Spleen (tissue), 13 donors: ENCODE results near the gene PDE6G. TPM values are rescaled to one million over a fixed set of nuclear protein-coding genes. Genes with fewer than 3 reads are reported as not detected.
A peak's percentile ranks its signal among the peaks of the same experiment; 100 is the strongest.

Experiments used
- DNase-seq: peaks from one replicate; pipeline ENCODE4 v3.0.0-alpha.2; 2020
- H3K27ac ChIP-seq, 8 donors: fragments of 200-600 bp; sonication (generic) in 7 of 8; 1 replicate in 4 of 8; 2 replicates in 4 of 8; pipeline versions ENCODE4 v1.5.0 to v1.8.0; 2016 to 2021; ENCODE audit warnings: inconsistent platforms in 4 of 8, mild to moderate bottlenecking in 4 of 8, moderate library complexity in 1 of 8
- H3K27me3 ChIP-seq, 7 donors: fragments of 200-600 bp; sonication (generic) in 6 of 7; replicated peaks in 1 of 7; 1 replicate in 4 of 7; 2 replicates in 3 of 7; pipeline versions ENCODE4 v1.5.0 to v1.8.0; 2016 to 2021; ENCODE audit warnings: inconsistent platforms in 3 of 7, mild to moderate bottlenecking in 1 of 7
- H3K36me3 ChIP-seq, 6 donors: fragments of 200-600 bp; sonication (generic) in 5 of 6; 1 replicate in 4 of 6; 2 replicates in 2 of 6; pipeline versions ENCODE4 v1.5.0 to v1.8.0; 2016 to 2021; ENCODE audit warnings: inconsistent platforms in 2 of 6
- H3K4me1 ChIP-seq, 6 donors: fragments of 200-600 bp; sonication (generic) in 5 of 6; 1 replicate in 3 of 6; 2 replicates in 3 of 6; pipeline versions ENCODE4 v1.5.0 to v1.8.0; 2016 to 2021; ENCODE audit warnings: inconsistent platforms in 3 of 6
- H3K4me3 ChIP-seq, 8 donors: fragments of 200-600 bp; sonication (generic) in 7 of 8; 1 replicate in 4 of 8; 2 replicates in 4 of 8; pipeline versions ENCODE4 v1.5.0 to v1.8.0; 2016 to 2021; ENCODE audit warnings: inconsistent platforms in 4 of 8, mild to moderate bottlenecking in 4 of 8, moderate library complexity in 2 of 8
- H3K9me3 ChIP-seq, 8 donors: fragments of 200-600 bp; sonication (generic) in 7 of 8; 1 replicate in 4 of 8; 2 replicates in 4 of 8; pipeline versions ENCODE4 v1.5.0 to v1.8.0; 2016 to 2021; ENCODE audit warnings: inconsistent platforms in 4 of 8
- CTCF ChIP-seq, 11 experiments: fragments of 200-600 bp in 7 of 11; fragments of 450-650 bp in 4 of 11; sonication (generic) in 4 of 11; IDR thresholded peaks in 8 of 11; conservative IDR thresholded peaks in 3 of 11; 1 replicate in 7 of 11; 2 replicates in 4 of 11; pipeline versions ENCODE4 v1.4.0 to v1.8.0; 2016 to 2021; ENCODE audit warnings: antibody characterized with exemption in 11 of 11, inconsistent platforms in 4 of 11, mild to moderate bottlenecking in 1 of 11
- POLR2A ChIP-seq, 3 donors: fragments of 450-650 bp; IDR thresholded peaks; one replicate each; pipeline ENCODE4 v1.5.1; 2017; ENCODE audit warnings: antibody characterized with exemption in 3 of 3, mild to moderate bottlenecking in 1 of 3
- POLR2AphosphoS5 ChIP-seq, 3 donors: sonication (generic); formaldehyde crosslinking; IDR thresholded peaks; one replicate each; pipeline ENCODE4 v1.5.1; 2017; ENCODE audit warnings: antibody characterized with exemption in 3 of 3
- WGBS, 5 donors: extraction: QIAGEN DNeasy Blood & Tissue Kit in 3 of 5; methylation state at CpG; one replicate each; pipeline versions ENCODE4 v1.1.5 to v1.1.7; 2013 to 2018; 5-methylcytosine and 5-hydroxymethylcytosine counted together
- intact Hi-C: fragments of 100-400 bp; cut with DNase I; formaldehyde crosslinking; loops from one replicate; pipeline ENCODE4 v1.15.0; 2023; ENCODE audit warnings: low total_unique reads
- long read RNA-seq, 2 donors: transcript quantifications; one replicate each; lab custom pipeline, GENCODE V29; 2026
- polyA plus RNA-seq, 3 donors: library from polyadenylated mRNA; stranded (reverse); fragments of 200-250 nt; gene quantifications; one replicate each; pipeline ENCODE4 v1.2.1, GENCODE V29; 2013
- total RNA-seq, 7 donors: library from RNA; depleted of rRNA in 3 of 7; stranded (reverse); fragments of >200 nt in 3 of 7; fragmentation: NEBNext Ultra II Directional in 4 of 7; extraction: Animal tissue kit (Norgen Biotek cat#: 25700) in 4 of 7; gene quantifications; one replicate each; pipeline versions ENCODE4 v1.1.0 to v1.2.1, GENCODE V29; 2016 to 2021
- donor health status: healthy with polysubstance abuse.
- donor health status: DM: no; HTN: no; CAD: no; lungs with moderate emphysema.
- donor health status: DM: no; HTN: no; CAD: no.
- donor health status: Bipolar disorder and iron deficiency.
- donor health status: healthy.
- donor health status: DM: no; HTN: no; CAD: no.
- donor health status: DM: yes; HTN: yes; CAD: no.

The PDE6G gene
- total RNA-seq, result 10 to 100 TPM in 6 of 7 donors, 1 to 10 TPM in 1; 6.7 to 26.8 (median 16.4) TPM
- 10 to 100 TPM; 17.8 to 27.0 (median 25.8) TPM for polyA plus RNA-seq
- long read RNA-seq, donor 1, transcript PDE6G-202 (4 exons, 458 nt), result major isoform, 11 of 18 reads
- long read RNA-seq, donor 1, partial matches to known transcripts, result 7 of 18 reads
- long read RNA-seq, donor 1, other reads (novel, unspliced or antisense), result 0 of 18 reads
- long read RNA-seq, donor 2, transcript PDE6G-202 (4 exons, 458 nt), result major isoform, 9 of 16 reads
- long read RNA-seq, donor 2, partial matches to known transcripts, result 7 of 16 reads
- long read RNA-seq, donor 2, other reads (novel, unspliced or antisense), result 0 of 16 reads

DNA sequence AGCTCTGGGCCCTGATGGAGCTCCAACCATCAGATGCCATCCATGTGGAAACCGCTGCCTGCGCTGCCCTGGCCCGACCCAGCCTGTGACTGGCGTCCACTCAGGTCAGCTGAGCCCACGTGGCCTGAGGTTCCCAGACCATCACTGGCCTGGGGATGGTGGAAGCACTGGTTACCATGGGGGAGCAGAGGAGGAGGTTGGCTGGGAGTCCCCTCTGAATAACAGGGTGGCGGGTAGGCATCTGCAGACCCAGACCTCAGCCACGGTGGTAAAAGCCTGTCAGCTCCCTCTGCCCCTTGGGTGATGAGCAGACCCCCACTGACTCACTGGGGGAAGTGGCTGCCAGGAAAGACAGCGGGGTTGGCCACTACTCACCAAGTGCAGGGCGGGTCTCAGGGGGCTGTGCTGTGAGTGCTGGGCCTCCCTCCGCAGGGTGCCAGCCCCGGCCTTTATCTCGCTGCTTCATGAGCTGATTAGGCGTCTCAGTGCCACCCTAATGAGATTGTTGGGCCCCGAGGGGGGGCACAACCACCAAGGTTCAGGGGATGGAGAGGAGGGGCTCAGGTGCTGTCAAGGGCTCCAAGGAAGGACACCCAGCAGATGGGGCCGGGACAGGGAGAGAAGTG lies at the start of gene PDE6G:
TSS of gene PDE6G (minus strand) at position 425 of the 626 bp plus-strand sequence. CDS start 3,237 bp downstream, outside the sequence.
- 85 to 95% (median 92%) methylated on average over 11 to 15 of the region's 15 CpGs for WGBS, 5 donors
- Histone ChIP-seq H3K4me3 (no peak within 1 kb of the TSS), H3K27me3 (peaks cover 0 to 42% (median 10%) of the 10 kb centered on the region in 7 donors), H3K4me1 (peaks cover 0 to 42% (median 12%) of the 10 kb centered on the region in 6 donors), H3K9me3 (no peaks in the 10 kb centered on the region), H3K36me3 (no peaks in the 10 kb centered on the region), H3K27ac (no peak within 1 kb of the TSS)
- TF ChIP-seq POLR2AphosphoS5 (IDR thresholded peaks at IDR 0.05) (no peak), CTCF (IDR thresholded peaks at IDR 0.05 in 8 of 11, conservative IDR thresholded peaks at IDR 0.05 in 3 of 11) (no peak), POLR2A (IDR thresholded peaks at IDR 0.05) (no peak)
- intact Hi-C loops, result no loop called here
- no peak for DNase-seq

DNA sequence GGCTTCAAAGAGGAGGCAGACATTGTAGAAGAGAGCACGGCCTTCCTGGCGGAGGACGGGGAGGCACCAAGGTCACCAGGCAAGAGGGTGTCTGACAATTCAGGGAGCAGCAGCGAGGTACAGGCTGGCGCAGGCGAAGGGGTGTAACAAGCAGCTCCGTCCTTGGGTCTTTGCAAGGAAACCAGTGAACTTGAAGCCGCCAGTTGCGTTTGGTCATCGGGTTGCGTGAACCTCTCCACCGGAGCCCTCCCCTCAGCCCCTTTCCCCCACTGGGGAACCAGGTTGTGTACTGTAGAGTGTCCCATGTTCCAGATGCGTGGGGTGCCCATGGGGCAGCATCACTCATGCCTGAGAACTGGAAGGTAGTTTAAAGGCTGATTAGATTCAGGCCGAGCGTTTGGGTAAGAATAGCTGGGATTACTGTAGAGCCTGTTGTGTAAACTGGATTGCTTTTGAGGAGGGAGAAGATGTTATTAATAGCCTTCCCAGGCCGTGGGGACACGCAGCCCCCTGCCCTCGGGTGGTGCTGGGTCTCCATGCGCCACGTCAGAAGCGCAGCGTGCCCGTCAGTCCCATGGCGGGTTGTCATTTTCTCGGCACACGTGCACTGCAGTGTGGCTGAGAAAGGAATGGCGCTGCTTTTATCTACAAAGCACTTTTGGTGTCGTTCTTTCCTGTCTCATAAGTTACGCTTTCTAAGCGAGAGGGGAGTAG lies 49.3 kb upstream of the PDE6G start:
- TF ChIP-seq POLR2AphosphoS5 (IDR thresholded peaks at IDR 0.05) (no peak), CTCF (IDR thresholded peaks at IDR 0.05 in 8 of 11, conservative IDR thresholded peaks at IDR 0.05 in 3 of 11) (no peak), POLR2A (IDR thresholded peaks at IDR 0.05) (no peak)
- DNase-seq, result peak; percentile 59

DNA sequence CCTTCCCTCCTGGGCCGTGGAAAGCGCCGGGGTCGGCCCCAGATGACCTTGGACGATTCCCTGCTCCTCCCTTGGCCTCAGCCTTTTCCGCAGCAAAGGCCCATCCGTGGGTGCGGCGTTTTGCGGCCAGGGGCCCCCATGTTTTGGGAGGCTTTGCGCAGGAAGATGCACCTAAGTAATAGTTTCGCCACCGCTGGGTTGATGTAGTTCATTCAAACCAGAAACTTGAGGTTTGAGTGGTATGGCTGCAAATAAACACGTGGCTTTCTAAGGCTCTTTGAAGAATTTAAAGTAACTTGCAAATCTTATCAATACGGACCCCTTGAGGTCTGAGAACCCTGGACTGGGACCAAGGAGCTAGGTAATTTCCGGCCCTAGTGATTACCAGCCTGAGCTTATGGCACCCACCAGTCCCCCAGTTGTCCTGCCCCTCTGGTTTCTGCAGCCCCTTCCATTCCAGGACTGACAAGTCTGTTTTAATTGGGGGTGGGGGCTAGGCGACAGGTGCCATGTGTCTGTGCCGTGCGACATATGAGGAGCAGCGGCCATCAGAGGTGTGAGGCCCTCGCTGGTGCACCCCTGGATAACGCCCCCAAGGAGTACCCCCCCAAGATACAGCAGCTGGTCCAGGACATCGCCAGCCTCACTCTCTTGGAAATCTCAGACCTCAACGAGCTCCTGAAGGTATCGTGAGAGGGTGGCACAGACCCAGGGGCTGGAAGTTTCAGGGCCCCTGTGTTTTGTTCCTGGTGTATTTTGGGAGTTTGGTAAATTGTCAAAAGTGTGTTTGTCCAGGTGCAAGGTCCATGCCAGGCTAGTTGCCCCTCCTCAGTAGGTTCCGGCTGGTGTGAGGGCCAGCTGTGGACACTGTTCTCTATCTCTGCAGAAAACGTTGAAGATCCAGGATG lies 47.7 kb upstream of the PDE6G start:
- H3K27me3 ChIP-seq, result no peaks in the 10 kb centered on the region
- peaks cover 0 to 78% (median 58%) of the 10 kb centered on the region in 6 donors for H3K36me3 ChIP-seq

More for the DNA sequence above, 49.3 kb upstream of the PDE6G start:
- H3K27ac ChIP-seq, result no peak overlapping the region
- no peaks in the 10 kb centered on the region for H3K9me3 ChIP-seq
- H3K36me3 ChIP-seq, result peaks cover 0 to 62% (median 43%) of the 10 kb centered on the region in 6 donors
- peaks cover 28 to 56% (median 44%) of the 10 kb centered on the region in 6 donors for H3K4me1 ChIP-seq
- no peak overlapping the region for H3K4me3 ChIP-seq
- no peaks in the 10 kb centered on the region for H3K27me3 ChIP-seq
- 92 to 96% (median 94%) methylated on average over 30 of the region's 30 CpGs for WGBS, 5 donors
- intact Hi-C loops, result no loop called here

More for the DNA sequence above, 47.7 kb upstream of the PDE6G start:
- Histone ChIP-seq H3K9me3 (no peaks in the 10 kb centered on the region), H3K4me3 (peak overlapping the region; percentile 77 to 98 (median 92)), H3K4me1 (peaks cover 22 to 52% (median 39%) of the 10 kb centered on the region in 6 donors), H3K27ac (peak overlapping the region; percentile 89 to 98 (median 96))
- intact Hi-C loops, result no loop called here
- no peak for TF ChIP-seq CTCF (IDR thresholded peaks at IDR 0.05 in 8 of 11, conservative IDR thresholded peaks at IDR 0.05 in 3 of 11)
- TF ChIP-seq POLR2AphosphoS5 (IDR thresholded peaks at IDR 0.05), result no peak
- TF ChIP-seq POLR2A (IDR thresholded peaks at IDR 0.05), result no peak
- peak; percentile 76 for DNase-seq
- 26 to 38% (median 32%) methylated on average over 18 to 27 of the region's 27 CpGs for WGBS, 5 donors
